H9 (cell line): ENCODE results near the gene ZNRF2. TPM values are rescaled to one million over a fixed set of nuclear protein-coding genes. Genes with fewer than 3 reads are reported as not detected.

Experiments
- DNase-seq: peaks from one replicate; pipeline ENCODE4 v3.0.0-alpha.2; 2017
- H2AFZ ChIP-seq: one replicate; pipeline ENCODE4 v1.6.1; 2013; ENCODE audit warnings: mild to moderate bottlenecking, low read length, control low read depth, moderate library complexity
- H2AK5ac ChIP-seq: 2 replicates; pipeline ENCODE4 v1.6.1; 2013; ENCODE audit warnings: low read length, control low read depth, mixed read lengths; ENCODE audit not compliant: insufficient read length
- H2BK120ac ChIP-seq: one replicate; pipeline ENCODE4 v1.6.1; 2013; ENCODE audit warnings: low read depth, mild to moderate bottlenecking, low read length, control low read depth, inconsistent platforms; ENCODE audit not compliant: poor library complexity, severe bottlenecking
- H2BK12ac ChIP-seq: 2 replicates; pipeline ENCODE4 v1.6.1; 2013; ENCODE audit warnings: low read length, control low read depth, mixed read lengths, low read depth; ENCODE audit not compliant: insufficient read length
- H2BK15ac ChIP-seq: 2 replicates; pipeline ENCODE4 v1.6.1; 2013; ENCODE audit warnings: low read depth, low read length, control low read depth
- H2BK20ac ChIP-seq: one replicate; pipeline ENCODE4 v1.6.1; 2013; ENCODE audit warnings: low read depth, mild to moderate bottlenecking, low read length, control low read depth, inconsistent platforms; ENCODE audit not compliant: poor library complexity, severe bottlenecking
- H2BK5ac ChIP-seq: 2 replicates; pipeline ENCODE4 v1.6.1; 2013; ENCODE audit warnings: low read length, control low read depth, mixed read lengths; ENCODE audit not compliant: insufficient read length
- H3K14ac ChIP-seq: 2 replicates; pipeline ENCODE4 v1.6.1; 2013; ENCODE audit warnings: low read length, control low read depth; ENCODE audit not compliant: insufficient read depth
- H3K18ac ChIP-seq: 2 replicates; pipeline ENCODE4 v1.6.1; 2013; ENCODE audit warnings: low read depth, mild to moderate bottlenecking, mixed read lengths, low read length, control low read depth; ENCODE audit not compliant: insufficient read length
- H3K23ac ChIP-seq: 2 replicates; pipeline ENCODE4 v1.6.1; 2013; ENCODE audit warnings: low read length, control low read depth, mixed read lengths, low read depth; ENCODE audit not compliant: insufficient read length
- H3K23me2 ChIP-seq: 2 replicates; pipeline ENCODE4 v1.6.1; 2013; ENCODE audit warnings: low read depth, mild to moderate bottlenecking, mixed read lengths, low read length, control low read depth; ENCODE audit not compliant: insufficient read length, poor library complexity, severe bottlenecking
- H3K27ac ChIP-seq: 2 replicates; pipeline ENCODE4 v1.5.1; 2013; ENCODE audit warnings: low read length, control low read depth, mixed read lengths, low read depth; ENCODE audit not compliant: insufficient read length
- H3K27me3 ChIP-seq: 2 replicates; pipeline ENCODE4 v1.6.1; 2013; ENCODE audit warnings: low read length, control low read depth, inconsistent platforms; ENCODE audit not compliant: insufficient read depth
- H3K4ac ChIP-seq: 2 replicates; pipeline ENCODE4 v1.6.1; 2013; ENCODE audit warnings: low read depth, mild to moderate bottlenecking, control low read depth, inconsistent platforms, low read length, moderate library complexity
- H3K4me1 ChIP-seq: 2 replicates; pipeline ENCODE4 v1.6.1; 2013; ENCODE audit warnings: low read length, control low read depth, inconsistent platforms; ENCODE audit not compliant: insufficient read depth
- H3K4me2 ChIP-seq: 2 replicates; pipeline ENCODE4 v1.6.1; 2013; ENCODE audit warnings: low read length, control low read depth, mixed read lengths; ENCODE audit not compliant: insufficient read length, insufficient read depth
- H3K56ac ChIP-seq: 2 replicates; pipeline ENCODE4 v1.6.1; 2013; ENCODE audit warnings: low read depth, mild to moderate bottlenecking, mixed read lengths, low read length, control low read depth; ENCODE audit not compliant: insufficient read length
- H3K79me1 ChIP-seq: 2 replicates; pipeline ENCODE4 v1.6.1; 2013; ENCODE audit warnings: low read depth, mild to moderate bottlenecking, moderate library complexity, low read length, control low read depth, inconsistent platforms; ENCODE audit not compliant: insufficient read depth, poor library complexity, severe bottlenecking
- H3K79me2 ChIP-seq: 2 replicates; pipeline ENCODE4 v1.6.1; 2013; ENCODE audit warnings: low read length, control low read depth, inconsistent platforms; ENCODE audit not compliant: insufficient read depth
- H3K9ac ChIP-seq: 2 replicates; pipeline ENCODE4 v1.6.1; 2013; ENCODE audit warnings: low read length, control low read depth, mixed read lengths; ENCODE audit not compliant: insufficient read length; ENCODE audit errors: extremely low read depth
- H3K9me3 ChIP-seq: one replicate; pipeline ENCODE4 v1.6.1; 2013; ENCODE audit warnings: low read depth, low read length, inconsistent platforms; ENCODE audit not compliant: control insufficient read depth
- H3T11ph ChIP-seq: one replicate; pipeline ENCODE4 v1.6.1; 2013; ENCODE audit warnings: mild to moderate bottlenecking, low read length, control low read depth, inconsistent platforms
- H4K20me1 ChIP-seq: one replicate; pipeline ENCODE4 v1.6.1; 2013; ENCODE audit not compliant: control insufficient read depth, insufficient read length, insufficient read depth
- H4K5ac ChIP-seq: 2 replicates; pipeline ENCODE4 v1.6.1; 2013; ENCODE audit warnings: low read depth, mild to moderate bottlenecking, mixed read lengths, low read length, control low read depth; ENCODE audit not compliant: insufficient read length
- H4K8ac ChIP-seq: replicated peaks from 2 replicates; pipeline ENCODE4 v1.6.1; 2013; ENCODE audit warnings: low read length, control low read depth, mixed read lengths, low read depth; ENCODE audit not compliant: insufficient read length
- H4K91ac ChIP-seq: 2 replicates; pipeline ENCODE4 v1.6.1; 2013; ENCODE audit warnings: low read depth, mild to moderate bottlenecking, moderate library complexity, mixed read lengths, low read length, control low read depth; ENCODE audit not compliant: insufficient read length
- H3K27ac Mint-ChIP-seq, 3 experiments: 2 replicates in 2 of 3; 3 replicates in 1 of 3; pipeline ENCODE4 v1.8.0; 2020 to 2021; ENCODE audit warnings: mixed read lengths in 3 of 3, mild to moderate bottlenecking in 1 of 3, moderate library complexity in 1 of 3
- H3K27me3 Mint-ChIP-seq: 2 replicates; pipeline ENCODE4 v1.8.0; 2021; ENCODE audit warnings: low read depth, mild to moderate bottlenecking, moderate library complexity, mixed read lengths
- H3K36me3 Mint-ChIP-seq, 3 experiments: 2 replicates in 2 of 3; 3 replicates in 1 of 3; pipeline ENCODE4 v1.8.0; 2020 to 2021; ENCODE audit warnings: low read depth in 3 of 3, mixed read lengths in 3 of 3; ENCODE audit not compliant: insufficient read depth in 1 of 3
- H3K4me1 Mint-ChIP-seq, 2 experiments: 2 replicates each; pipeline ENCODE4 v1.8.0; 2020; ENCODE audit warnings: mixed read lengths in 2 of 2
- H3K4me3 Mint-ChIP-seq, 2 experiments: 2 replicates in 1 of 2; 3 replicates in 1 of 2; pipeline ENCODE4 v1.8.0; 2020 to 2021; ENCODE audit warnings: mild to moderate bottlenecking in 2 of 2, mixed read lengths in 2 of 2, moderate library complexity in 1 of 2
- H3K9me3 Mint-ChIP-seq, 2 experiments: 2 replicates in 1 of 2; 3 replicates in 1 of 2; pipeline ENCODE4 v1.8.0; 2020; ENCODE audit warnings: mild to moderate bottlenecking in 2 of 2, mixed read lengths in 2 of 2, moderate library complexity in 1 of 2
- CTCF ChIP-seq: fragments of 200-600 bp; sonication (generic); conservative IDR thresholded peaks from 3 replicates; pipeline ENCODE4 v1.8.0; 2021; ENCODE audit warnings: antibody characterized with exemption, mild to moderate bottlenecking
- WGBS: extraction: QIAGEN DNeasy Blood & Tissue Kit; methylation state at CpG from one replicate; pipeline ENCODE4 v1.1.7; 2013; ENCODE audit warnings: missing lambda C conversion rate, low lambda C conversion rate, mixed read lengths; ENCODE audit not compliant: insufficient read length; ENCODE audit errors: extremely low coverage; 5-methylcytosine and 5-hydroxymethylcytosine counted together
- total RNA-seq: library from RNA; stranded (reverse); gene quantifications from 2 replicates; pipeline ENCODE4 v1.2.1, GENCODE V29; 2021

Gene ZNRF2
- total RNA-seq, 1 experiment from 2014 or later = 16.5 TPM

GRCh38 chr7:30390736-30391636 lies 106.6 kb downstream of the ZNRF2 start:
- Histone ChIP-seq H3K14ac (no peak overlapping the region), H4K8ac (no peak overlapping the region), H2BK20ac (no peak overlapping the region), H3K23ac (no peak overlapping the region), H3K4me2 (no peak overlapping the region), H4K5ac (no peak overlapping the region), H3K9ac (no peak overlapping the region), H3K79me1 (no peaks in the 10 kb centered on the region), H3K27ac (no peak overlapping the region), H3K79me2 (no peaks in the 10 kb centered on the region), H4K20me1 (no peaks in the 10 kb centered on the region), H2BK12ac (no peak overlapping the region), H3T11ph (no peak overlapping the region), H3K56ac (no peak overlapping the region), H3K4ac (no peak overlapping the region), H2AK5ac (no peak overlapping the region), H2BK5ac (no peak overlapping the region), H3K4me1 (peaks cover 11% of the 10 kb centered on the region; the same call in 1 of the 2 replicates), H3K27me3 (no peaks in the 10 kb centered on the region), H3K9me3 (no peaks in the 10 kb centered on the region), H3K23me2 (no peaks in the 10 kb centered on the region), H3K18ac (no peak overlapping the region), H2BK15ac (no peak overlapping the region), H2BK120ac (no peak overlapping the region), H2AFZ (no peak overlapping the region), H4K91ac (no peak overlapping the region)
- no peak for TF ChIP-seq CTCF
- WGBS = no CpG with 5 or more reads among the region's 8 CpGs
- Mint-ChIP-seq H3K27me3 (no peaks in the 10 kb centered on the region; the same call in 1 of the 2 replicates), H3K9me3 (no peaks in the 10 kb centered on the region), H3K36me3 (peaks cover 0 to 5% (median 0%) of the 10 kb centered on the region in 3 experiments; a peak in 3 of 7 replicates), H3K27ac (peak overlapping the region; percentile 69 to 82 (median 77); a peak in 6 of 7 replicates), H3K4me1 (peaks cover 33% of the 10 kb centered on the region in 2 experiments), H3K4me3 (no peak overlapping the region; a peak in 1 of 5 replicates)
- no peak for DNase-seq
